DMS79 treated with DMSO at 0.1 percent for 48 hours (cell line): ENCODE results near the gene SDR9C7.
"Not testable (repeated sequence)": the region's sequence is repeated elsewhere in the genome, so short reads cannot be mapped to it uniquely, and the experiment has no call there.

Experiments
- DNase-seq: peaks from one replicate; lab custom pipeline; 2025; lab: John Stamatoyannopoulos, UW

Gene SDR9C7

DNA sequence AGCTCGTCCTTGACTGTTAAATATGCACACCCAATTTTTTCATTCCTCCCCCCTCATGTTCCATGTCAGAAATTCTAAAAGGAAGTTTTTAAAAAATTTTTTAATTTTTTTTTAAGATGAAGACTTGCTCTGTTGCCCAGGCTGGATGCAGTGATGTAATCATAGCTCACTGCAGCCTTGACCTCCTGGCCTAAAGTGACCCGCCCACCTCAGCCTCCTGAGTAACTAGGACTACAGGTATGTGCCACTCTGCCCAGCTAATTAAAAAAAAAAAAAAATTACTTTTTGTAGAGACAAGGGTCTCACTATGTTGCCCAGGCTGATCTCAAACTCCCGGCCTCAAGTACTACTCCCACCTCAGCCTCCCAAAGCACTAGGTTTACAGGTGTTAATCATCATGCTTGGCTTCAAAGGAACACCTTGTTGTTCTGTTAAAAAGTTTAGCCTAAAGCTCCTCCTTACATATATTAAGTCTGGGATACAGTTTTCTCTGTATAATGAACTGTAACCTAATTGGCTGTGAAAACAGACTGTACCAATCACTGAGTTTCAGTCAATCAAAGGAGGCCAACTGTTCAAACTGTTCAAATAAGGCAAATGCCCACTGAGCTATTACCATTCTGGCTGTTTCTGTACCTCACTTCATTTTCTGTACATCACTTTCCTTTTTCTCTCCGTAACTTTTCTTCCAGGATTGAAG lies 17.8 kb downstream of the SDR9C7 start:
- no peak for DNase-seq

DNA sequence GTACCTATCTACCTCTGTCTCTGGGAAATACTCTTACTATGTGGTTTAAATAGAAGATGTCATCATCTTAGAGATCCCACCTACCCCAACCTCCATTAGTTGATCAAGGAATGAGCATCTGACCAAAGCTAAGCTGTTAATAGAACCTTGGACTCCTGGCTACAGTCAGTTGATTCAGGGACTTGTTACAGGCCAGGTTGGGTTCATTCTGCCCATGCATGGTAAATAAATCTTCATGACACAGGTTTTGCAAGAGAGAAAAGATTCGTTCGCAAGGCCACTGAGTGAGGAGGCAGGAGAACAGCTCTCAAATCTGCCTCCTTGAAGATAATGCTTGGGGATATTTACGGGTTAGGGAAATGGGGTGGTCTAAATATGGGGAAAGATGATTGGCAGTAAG lies 19.5 kb downstream of the SDR9C7 start:
- DNase-seq = no peak

DNA sequence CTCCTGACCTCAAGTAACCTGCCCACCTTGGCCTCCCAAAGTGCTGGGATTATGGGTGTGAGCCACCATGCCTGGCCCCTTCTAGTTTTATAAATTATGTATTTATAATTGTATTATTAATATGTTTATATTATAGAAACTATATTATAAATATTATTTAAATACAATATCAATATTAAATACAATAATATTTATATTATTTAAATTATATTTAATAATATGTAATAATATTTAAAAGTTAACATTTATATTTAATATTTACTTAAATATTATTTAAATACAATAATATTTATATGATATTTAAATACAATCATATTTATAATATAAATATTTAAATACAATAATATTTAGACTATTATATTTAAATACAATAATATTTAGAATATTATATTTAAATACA lies 20.0 kb downstream of the SDR9C7 start:
- DNase-seq = no peak

DNA sequence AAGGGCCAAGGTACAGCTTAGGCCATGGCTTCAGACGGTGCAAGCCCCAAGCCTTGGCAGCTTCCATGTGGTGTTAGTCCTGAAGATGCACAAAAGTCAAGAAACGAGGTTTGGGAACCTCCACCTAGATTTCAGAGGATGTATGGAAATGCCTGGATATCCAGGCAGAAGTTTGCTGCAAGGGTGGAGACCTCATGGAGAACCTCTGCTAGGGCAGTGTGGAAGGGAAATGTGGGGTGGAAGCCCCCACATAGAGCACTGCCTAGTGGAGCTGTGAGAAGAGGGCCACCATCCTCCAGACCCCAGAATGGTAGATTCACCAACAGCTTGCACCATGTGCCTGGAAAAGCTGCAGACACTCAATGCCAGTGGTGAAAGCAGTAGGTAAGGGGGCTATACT lies 24.8 kb downstream of the SDR9C7 start:
- DNase-seq = not testable (repeated sequence)

DNA sequence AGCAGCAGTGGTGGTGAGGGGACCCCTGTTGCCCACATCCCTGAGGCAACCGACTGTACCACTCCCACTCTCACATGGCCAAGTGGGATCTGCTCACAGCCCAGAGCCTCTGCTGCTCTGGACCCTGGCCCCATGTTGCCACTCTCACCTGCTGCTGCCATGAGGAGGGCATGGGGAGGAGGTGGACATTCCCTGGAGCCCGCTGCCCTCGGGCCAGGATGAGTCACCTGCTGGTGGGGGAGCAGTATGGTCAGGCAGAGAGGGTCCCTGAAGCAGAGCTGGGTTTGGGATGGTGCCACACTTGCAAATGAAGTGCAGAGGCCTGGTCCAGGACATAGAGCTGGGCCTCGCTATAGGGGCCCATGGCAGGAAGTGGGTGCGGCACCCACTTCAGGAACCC lies 26.1 kb downstream of the SDR9C7 start:
- DNase-seq = no peak

DNA sequence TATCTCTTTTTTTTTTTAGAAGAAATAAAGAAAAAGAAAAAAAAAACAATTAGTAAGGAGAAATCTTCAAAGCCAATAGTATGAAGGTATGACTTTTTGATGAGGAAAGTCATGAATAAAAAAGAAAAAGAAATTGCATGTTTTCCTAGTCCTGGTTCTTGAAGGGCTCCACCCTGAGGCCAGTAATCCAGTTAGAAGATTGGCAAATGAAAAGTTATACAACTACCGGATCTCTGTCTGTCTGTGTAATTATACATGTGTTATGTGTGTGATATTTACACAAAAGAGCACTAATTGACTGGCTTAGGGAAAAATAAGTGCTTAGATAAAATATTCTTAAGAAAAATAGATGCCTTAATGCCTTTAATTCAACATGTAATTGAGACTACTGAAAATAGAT lies 28.4 kb downstream of the SDR9C7 start:
- no peak for DNase-seq

DNA sequence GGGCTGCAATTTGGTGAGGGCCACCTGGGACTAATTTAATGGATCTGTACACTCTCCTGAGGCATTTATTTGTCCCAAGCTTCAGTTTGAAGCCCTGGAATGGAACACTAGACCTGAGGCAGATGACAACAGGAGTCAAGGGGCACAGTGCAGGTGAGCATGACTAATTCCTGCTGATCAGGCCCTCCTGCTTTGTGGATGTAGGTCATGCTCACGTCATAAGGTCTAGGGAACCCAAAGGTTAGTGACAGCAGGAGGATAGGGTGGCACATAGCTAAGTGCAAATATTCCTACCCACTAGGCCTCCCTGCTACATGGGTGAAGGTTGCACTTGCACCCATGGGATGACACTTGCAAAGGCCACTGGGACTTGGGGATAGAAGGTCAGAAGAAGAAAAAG lies 30.8 kb downstream of the SDR9C7 start:
- no peak for DNase-seq

DNA sequence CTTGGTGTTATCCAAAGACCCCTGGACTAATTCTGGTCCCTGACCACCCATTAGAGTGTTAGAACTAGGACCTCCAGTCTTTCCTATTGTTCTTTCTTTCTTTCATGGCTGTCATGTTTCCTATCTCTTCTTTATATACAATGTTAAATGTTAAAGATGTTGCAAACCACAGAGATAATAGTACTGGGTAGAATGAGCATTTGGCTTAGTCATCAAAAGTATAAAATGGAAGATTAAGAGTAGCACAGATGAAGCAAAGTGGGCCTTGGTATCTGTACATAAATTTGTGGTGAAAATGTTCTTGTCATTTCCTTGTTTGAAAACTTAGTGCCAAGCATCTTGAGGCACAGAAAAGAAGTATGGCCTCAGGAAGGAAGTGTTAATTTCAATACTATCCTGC lies 32.9 kb downstream of the SDR9C7 start:
- DNase-seq = not testable (repeated sequence)

DNA sequence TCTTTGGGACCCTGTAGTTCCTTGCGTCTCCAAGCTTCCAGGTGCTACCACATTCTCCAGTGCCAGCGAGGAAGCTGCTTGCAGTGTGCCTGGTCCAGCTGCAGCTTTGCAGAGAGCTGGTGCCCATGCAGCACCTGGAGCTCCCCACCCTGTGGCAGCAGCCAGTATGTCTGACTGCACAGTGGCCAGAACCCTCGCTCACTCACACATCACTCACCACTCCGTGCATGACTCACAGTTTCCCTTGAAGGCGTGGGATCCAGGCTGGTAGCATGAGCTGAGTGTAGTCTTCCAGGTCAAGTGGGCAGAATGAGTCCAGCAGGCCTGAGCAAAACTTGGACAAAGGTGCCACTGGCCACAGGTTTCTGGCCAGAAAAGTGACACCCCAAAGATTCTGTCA lies 33.6 kb downstream of the SDR9C7 start:
- no peak for DNase-seq

DNA sequence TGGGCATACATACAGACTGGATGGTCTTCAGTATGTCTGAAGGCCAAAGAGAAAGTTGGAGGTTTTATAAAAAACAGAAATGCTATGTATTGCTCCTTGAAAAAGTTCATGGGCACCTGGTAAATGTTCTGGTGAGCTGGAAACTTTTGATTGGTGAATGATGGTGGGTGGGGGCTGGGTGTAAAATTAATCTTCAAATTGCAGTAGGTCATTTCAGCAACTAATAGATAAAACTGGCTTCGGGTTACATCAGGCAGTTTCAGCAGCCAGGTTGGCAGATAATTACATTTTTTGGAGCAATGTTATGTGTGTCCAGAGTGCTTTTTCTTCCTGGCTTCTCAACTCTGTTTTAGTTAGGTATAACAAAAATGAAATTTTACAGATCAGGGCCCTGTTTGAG lies 35.3 kb downstream of the SDR9C7 start:
- no peak for DNase-seq

DNA sequence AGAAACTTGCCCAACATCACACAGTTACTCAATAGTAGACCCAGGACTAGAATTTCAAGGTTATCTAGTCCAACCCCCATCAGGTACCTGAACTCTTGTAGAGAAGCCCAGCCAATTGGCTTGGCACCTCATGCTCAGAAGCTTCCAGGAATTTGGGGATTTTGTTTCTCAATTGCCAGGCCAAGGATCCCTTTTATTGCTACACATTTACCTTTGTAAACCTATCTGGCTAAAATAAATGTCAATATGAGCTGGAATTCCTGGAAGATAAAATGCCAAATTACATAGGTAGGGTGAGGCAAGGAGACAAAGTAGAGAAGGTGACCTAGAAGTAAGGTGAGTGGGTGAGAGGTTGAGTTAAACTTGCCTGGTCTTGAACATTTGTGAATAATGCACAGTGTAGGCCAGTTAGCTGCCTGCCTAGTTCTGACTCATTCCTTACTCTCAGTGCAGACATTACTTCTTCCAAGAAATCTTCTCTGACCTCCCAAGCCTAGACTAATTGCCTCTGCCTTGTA lies 36.3 kb downstream of the SDR9C7 start:
- DNase-seq = no peak

DNA sequence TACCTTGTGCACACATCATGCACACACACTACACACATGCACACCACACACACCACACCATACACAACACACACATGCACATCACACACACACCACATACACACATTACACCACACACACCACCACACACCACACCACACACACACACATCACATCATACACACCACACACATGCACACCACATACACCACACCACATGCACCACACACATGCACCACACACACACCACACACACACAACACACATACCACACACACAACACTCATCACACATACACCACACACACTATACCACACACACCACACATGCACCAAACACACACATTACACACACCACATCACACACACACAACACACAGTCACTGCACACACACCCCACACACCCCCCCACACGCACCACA lies 38.1 kb downstream of the SDR9C7 start:
- DNase-seq = no peak

DNA sequence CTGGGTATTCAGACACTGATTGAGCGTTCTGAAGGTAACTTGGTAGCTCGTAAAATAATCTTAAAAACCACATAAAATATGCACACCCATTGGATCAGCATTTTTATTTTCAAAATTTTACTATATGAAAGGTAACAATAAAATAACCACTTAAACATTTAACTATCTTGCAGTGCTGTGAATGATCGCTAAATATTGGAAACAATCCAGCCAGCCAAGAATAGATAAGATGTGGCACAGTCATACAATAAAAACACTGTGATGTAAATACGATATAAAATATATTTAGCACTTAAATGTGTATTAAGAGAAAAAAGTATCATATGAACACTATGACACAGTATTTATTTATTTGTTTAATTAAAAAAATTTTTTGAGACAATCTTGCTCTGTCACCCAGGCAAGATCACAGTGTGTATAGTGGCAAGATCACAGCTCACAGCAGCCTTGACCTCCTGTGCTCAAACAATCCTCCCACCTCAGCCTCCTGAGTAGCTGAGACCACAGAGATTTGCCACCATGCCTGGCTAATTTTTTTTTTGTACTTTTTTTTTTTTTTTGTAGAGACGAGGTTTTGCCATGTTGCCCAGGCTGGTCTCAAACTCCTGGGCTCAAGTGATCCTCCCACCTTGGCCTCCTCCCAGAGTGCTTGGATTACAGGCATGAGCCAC lies 39.4 kb downstream of the SDR9C7 start:
- no peak for DNase-seq

DNA sequence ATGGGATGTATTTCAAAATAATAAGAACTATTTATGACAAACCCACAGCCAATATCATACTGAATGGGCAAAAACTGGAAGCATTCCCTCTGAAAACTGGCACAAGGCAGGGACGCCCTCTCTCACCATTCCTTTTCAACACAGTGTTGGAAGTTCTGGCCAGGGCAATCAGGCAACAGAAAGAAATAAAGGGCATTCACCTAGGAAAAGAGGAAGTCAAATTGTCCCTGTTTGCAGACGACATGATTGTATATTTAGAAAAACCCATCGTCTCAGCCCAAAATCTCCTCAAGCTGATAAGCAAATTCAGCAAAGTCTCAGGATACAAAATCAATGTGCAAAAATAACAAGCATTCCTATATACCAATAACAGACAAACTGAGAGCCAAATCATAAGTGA lies 42.3 kb downstream of the SDR9C7 start:
- not testable (repeated sequence) for DNase-seq

DNA sequence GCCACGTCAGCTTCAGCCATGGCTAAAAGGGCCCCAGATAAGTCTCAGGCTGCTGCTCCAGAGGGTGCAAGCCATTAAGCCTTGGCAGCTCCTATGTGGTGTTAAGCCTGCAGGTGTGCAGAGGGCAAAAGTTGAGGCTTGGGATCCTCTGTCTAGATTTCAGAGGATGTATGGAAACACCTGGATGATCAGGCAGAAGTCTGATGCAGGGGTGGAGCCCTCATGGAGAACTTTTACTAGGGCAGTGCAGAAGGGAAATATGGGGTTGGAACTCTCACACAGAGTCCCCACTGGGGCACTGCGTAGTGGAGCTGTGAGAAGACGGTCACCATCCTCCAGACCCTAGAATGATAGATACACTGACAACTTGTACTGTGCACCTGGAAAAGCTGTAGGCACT lies 47.9 kb downstream of the SDR9C7 start:
- no peak for DNase-seq

DNA sequence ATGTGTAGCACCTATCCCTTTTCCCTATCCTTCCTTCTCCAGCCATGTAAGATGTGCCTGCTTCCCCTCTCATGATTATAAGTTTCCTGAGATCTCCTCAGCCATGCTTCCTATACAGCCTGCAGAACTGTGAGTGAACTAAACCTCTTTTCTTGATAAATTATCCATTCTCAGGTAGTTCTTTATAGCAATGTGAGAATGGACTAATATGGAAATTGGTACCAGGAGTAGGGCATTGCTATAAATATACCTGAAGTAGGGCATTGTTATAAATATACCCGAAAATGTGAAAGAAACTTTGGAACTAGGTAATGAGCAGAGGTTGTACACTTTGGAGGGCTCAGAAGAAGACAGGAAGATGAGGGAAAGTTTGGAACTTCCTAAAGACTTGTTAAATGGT lies 48.9 kb downstream of the SDR9C7 start:
- DNase-seq = no peak

DNA sequence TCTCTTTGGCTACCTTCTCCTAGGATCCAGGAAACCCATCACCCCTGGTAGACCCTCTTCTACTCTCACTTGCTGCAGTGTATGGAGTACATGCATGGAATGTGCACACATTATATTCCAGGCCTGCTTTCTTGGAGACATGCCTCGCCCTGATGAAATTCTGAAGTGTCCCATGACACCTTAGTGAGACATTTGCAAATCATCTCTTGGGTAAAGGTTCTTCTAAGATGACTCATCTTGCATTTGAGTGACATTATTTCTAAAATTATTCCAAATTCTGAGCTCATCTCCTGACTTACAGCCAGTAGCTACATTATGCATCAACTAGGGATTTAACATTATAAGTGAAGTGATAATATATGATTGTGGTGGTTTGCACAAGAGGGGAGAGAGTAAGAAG lies 49.8 kb downstream of the SDR9C7 start:
- DNase-seq = no peak

DNA sequence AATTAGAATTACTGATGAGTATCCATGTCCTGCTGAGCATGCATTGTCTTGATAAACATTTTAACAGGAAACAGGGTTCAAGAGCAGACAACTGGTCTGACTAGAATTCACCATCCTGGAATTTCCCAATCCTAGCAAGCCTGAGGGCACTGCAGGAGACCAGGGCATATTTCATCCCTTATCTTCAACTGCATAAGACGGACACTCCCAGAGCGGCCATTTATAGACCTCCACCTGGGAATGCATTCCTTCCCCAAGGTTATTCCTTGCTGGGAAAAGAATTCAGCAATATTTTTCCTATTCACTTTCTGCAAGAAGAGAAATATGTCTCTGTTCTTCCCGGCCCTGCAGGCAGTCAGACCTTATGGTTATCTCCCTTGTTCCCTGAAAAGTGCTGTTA lies 51.8 kb downstream of the SDR9C7 start:
- DNase-seq = not testable (repeated sequence)

DNA sequence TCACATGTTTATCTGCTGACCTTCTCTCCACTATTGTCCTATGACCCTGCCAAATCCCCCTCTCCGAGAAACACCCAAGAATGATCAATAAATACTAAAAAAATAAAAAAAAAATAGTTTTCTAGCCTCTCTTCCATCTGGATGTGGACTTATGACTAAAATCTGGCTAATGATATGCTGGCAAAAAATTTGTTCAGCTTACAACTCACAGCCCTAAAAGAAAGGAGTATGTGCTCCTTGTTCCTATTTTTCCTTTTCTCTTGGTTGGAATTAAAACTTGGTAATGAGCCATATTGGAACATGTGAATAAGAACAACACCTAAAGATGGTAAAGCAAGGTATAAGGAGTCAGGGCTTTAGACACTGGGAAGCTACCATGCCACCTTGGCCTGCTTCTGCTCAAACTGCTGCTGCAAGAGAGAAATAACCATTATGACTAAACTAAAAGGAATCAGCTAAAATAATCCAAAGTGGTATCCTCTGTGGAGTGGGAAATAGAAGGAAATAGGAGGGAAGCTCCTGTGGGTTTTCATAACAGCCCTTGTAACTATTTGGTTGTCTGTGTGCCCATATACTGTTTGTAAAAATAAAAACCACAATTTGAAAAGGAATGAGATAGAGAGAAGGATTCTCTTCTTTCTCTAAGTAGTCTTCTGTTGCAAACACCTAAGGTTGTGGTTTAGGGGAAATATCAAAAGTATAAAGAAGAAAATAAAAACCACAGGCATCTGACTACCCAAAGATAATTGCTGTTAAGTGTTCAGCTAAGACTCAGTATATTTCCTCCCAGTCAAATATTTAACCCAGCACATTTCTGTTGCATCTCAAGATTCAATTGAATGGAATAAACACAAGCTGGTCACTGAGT lies 53.8 kb downstream of the SDR9C7 start:
- DNase-seq = no peak

DNA sequence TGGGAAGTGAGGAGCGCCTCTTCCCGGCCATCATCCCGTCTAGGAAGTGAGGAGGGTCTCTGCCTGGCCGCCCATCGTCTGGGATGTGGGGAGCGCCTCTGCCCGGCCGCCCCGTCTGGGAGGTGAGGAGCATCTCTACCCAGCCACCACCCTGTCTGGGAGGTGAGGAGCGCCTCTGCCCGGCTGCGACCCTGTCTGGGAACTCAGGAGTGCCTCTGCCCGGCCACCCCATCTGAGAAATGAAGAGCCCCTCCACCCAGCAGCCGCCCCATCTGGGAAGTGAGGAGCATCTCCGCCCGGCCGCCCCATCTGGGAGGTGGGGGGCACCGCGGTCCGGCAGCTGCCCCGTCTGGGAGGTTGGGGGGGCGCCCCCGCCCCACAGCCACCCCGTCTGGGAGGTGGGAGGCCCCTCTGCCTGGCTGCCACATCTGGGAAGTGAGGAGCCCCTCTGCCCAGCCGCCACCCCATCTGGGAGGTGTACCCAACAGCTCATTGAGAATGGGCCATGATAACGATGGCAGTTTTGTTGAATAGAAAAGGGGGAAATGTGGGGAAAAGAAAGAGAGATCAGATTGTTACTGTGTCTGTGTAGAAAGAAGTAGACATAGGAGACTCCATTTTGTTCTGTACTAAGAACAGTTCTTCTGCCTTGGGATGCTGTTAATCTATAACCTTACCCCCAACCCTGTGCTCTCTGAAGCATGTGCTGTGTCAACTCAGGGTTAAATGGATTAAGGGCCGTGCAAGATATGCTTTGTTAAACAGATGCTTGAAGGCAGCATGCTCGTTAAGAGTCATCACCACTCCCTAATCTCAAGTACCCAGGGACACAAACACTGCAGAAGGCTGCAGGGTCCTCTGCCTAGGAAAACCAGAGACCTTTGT lies 54.7 kb downstream of the SDR9C7 start:
- DNase-seq = not testable (repeated sequence)

DNA sequence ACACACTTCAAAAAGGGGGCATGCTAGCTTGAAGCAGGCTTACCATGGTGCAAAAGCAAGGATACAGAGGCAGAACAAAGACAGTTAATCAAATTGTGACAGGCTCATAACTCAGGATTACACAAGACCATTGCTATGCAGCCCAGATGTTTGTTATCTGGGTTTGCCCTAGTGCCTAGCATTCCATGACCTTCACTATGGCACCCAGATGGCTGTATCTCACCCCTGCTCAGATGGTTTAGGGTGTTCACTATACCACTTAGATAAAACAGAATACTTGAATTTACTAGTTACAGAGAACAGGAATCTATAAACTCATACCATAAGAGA lies 56.2 kb downstream of the SDR9C7 start:
- no peak for DNase-seq
